BJ (cell line): ENCODE results near the gene MPRIP. TPM values are rescaled to one million over a fixed set of nuclear protein-coding genes. Genes with fewer than 3 reads are reported as not detected.

Source experiments
- CTCF ChIA-PET: fragments of 350-600 bp; formaldehyde crosslinking; extraction: SDS; loops from one replicate; lab custom pipeline; 2021; ENCODE audit warnings: antibody characterized with exemption, inconsistent platforms; lab: Yijun Ruan, JAX
- POLR2A ChIA-PET: fragments of 300-600 bp; sonication (Branson Sonifier 250); formaldehyde crosslinking; extraction: SDS; loops from one replicate; lab custom pipeline; 2021; ENCODE audit warnings: antibody characterized with exemption; lab: Charles Lee
- DNase-seq: peaks from one replicate; pipeline ENCODE4 v3.0.0-alpha.2; 2011; ENCODE audit warnings: low read depth
- H3K27me3 ChIP-seq: 2 replicates; pipeline ENCODE4 v1.6.0; 2011; ENCODE audit warnings: low read length; ENCODE audit not compliant: control insufficient read depth, insufficient read depth
- H3K36me3 ChIP-seq: 2 replicates; pipeline ENCODE4 v1.5.1; 2011; ENCODE audit warnings: low read length; ENCODE audit not compliant: control insufficient read depth, insufficient read depth
- H3K4me3 ChIP-seq: 2 replicates; pipeline ENCODE4 v1.5.1; 2011; ENCODE audit warnings: low read depth, mild to moderate bottlenecking, control low read depth, low read length
- CTCF ChIP-seq: IDR thresholded peaks from 2 replicates; pipeline ENCODE4 v1.5.1; 2011; ENCODE audit warnings: low read depth, mild to moderate bottlenecking, control low read depth, inconsistent platforms, low read length, moderate library complexity; ENCODE audit not compliant: insufficient read depth
- polyA plus RNA-seq: library from polyadenylated mRNA; depleted of rRNA; stranded (reverse); fragments of >200 nt; gene quantifications from 2 replicates; pipeline ENCODE4 v1.2.3, GENCODE V29; 2011

Gene MPRIP
- polyA plus RNA-seq, 1 experiment: 149 TPM

GRCh38 chr17:17200831-17201230, 158.6 kb downstream of the MPRIP start:
- TF ChIP-seq CTCF: no peak
- no peak overlapping the region for H3K4me3 ChIP-seq
- ChIA-PET CTCF (interaction anchor here (0.7 to 1.8 kb wide), 7 partner anchors 9 to 209 kb away, joined by 3 to 6 read pairs (median 4); no protein-coding TSS in a partner anchor), POLR2A (interaction anchor here (1.0 kb wide), 1 partner anchor 11 kb away, joined by 3 read pairs; no protein-coding TSS in a partner anchor)
- DNase-seq: no peak
- no peaks in the 10 kb centered on the region for H3K27me3 ChIP-seq
- no peaks in the 10 kb centered on the region for H3K36me3 ChIP-seq

- H3K4me3 ChIP-seq: no peak overlapping the region
- no peak for TF ChIP-seq CTCF
- no peaks in the 10 kb centered on the region for H3K36me3 ChIP-seq
- ChIA-PET CTCF (interaction anchor here (0.7 to 1.8 kb wide), 5 partner anchors 9 to 209 kb away, joined by 3 to 5 read pairs (median 4); no protein-coding TSS in a partner anchor), POLR2A (interaction anchor here (1.0 kb wide), 1 partner anchor 11 kb away, joined by 3 read pairs; no protein-coding TSS in a partner anchor)
- DNase-seq: no peak
- no peaks in the 10 kb centered on the region for H3K27me3 ChIP-seq
These were observed 159.0 kb downstream of the MPRIP start for GRCh38 chr17:17201271-17201670.

- Histone ChIP-seq H3K27me3 (no peaks in the 10 kb centered on the region), H3K4me3 (no peak overlapping the region), H3K36me3 (no peaks in the 10 kb centered on the region)
- ChIA-PET CTCF (interaction anchor here (1.2 kb wide), 1 partner anchor 210 kb away, joined by 3 read pairs; no protein-coding TSS in a partner anchor), POLR2A (no interaction called here)
- TF ChIP-seq CTCF: no peak
- no peak for DNase-seq
These were observed 159.7 kb downstream of the MPRIP start for GRCh38 chr17:17201907-17202306.

GRCh38 chr17:17203173-17203730, 161.0 kb downstream of the MPRIP start:
- POLR2A ChIA-PET: no interaction called here
- CTCF ChIA-PET: no interaction called here

More at GRCh38 chr17:17203173-17203730, 161.0 kb downstream of the MPRIP start:
- Histone ChIP-seq H3K27me3 (no peaks in the 10 kb centered on the region), H3K4me3 (no peak overlapping the region), H3K36me3 (no peaks in the 10 kb centered on the region)
- DNase-seq: no peak
- no peak for TF ChIP-seq CTCF
